GM18505 (cell line): ENCODE data around the gene AURKB.

Experiments
- ATAC-seq: cut with Tn5 transposase; IDR thresholded peaks from one replicate; pipeline ENCODE4 v1.9.1; 2021; ENCODE audit not compliant: unreplicated experiment
- POLR2A ChIP-seq: IDR thresholded peaks from 4 replicates; pipeline ENCODE4 v1.6.1; 2011; ENCODE audit warnings: borderline replicate concordance; ENCODE audit not compliant: insufficient read depth, insufficient read length; ENCODE audit errors: extremely low read depth

The AURKB gene

DNA sequence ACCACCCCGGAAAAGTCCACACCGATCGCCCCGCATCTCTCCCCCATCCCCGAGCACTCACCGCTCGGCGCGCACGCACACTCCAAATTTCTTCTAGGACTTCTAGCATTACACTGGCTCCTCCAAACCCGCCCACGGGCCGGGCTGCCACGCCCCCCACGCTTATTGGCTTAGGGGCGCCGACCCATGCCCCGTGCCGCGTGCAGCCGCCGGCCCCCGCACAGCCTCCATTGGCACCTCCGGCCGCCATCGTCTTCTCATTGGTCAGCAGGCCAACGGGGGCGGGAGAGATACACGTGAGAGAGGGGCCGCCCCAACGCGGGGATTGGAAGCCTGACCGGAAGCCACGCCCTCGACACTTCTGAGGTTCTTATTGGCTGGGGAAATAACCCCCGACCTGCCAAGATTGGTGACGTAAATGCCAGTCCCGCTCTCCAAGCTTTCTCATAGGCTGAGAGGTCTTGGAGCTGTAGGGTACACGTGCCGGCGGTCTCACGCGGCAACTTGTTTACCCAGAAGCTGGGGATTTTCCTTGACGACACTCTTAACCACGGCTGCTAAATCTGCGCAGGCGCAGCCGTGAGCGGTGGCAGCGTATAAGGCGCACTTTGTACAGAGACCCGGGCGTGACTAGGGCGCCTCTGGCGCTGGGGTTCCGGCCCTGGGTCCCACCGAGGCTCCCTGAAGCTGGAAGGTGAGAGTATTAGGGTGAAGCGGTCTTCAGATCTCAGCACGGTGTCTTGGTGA lies 54.0 kb downstream of the AURKB start:
- peak; percentile 83 for TF ChIP-seq POLR2A
- ATAC-seq, result peak; percentile 68

DNA sequence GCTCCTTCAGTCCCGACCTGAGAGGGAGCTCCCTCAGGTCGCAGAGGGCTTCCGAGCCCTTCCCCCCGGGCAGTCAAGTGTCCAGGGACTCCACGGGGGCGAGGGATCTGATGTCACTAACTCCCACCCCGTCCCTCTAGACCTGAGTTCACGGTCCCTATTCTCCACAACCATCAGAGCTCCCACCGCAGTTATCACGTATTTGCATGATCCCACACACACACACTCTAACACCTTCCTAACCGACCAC lies 54.5 kb downstream of the AURKB start:
- no peak for TF ChIP-seq POLR2A
- no peak for ATAC-seq

DNA sequence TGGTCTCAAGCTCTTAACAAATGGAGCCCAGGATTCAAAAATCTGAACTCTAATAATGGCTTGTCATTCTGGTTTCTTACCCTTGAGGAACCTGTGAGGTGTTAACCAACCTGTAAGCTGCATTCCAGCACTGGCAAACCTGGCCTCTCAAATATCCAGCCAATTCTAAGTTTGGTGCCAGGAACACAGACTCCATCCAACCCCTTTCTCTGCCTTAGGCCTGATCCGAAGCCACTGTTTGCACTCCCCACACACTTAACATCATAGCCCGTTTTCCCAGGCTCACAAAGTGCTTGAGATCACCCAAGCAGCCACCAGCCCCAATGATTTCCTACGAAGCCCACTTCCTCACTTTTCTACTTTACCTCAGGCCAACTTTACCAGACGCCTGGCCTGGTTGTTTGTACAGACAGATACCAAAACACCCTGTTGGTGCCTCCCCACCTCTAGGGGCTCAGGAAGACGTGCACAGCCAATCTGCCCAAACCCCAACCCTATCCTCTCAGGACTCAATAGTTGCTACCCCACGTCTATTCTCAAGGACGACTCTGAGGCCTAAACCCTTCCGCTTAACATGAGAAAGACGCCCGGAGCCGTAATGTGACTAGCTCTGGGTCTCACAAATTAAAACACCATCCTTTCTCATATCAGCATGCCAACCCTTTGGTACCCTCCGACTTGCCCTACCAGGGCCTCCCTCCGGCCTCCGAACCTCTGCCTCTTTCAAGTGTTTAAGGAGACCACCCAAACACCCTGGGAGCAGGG lies 55.0 kb downstream of the AURKB start:
- no peak for TF ChIP-seq POLR2A
- no peak for ATAC-seq
